Measurements from ENCODE around the gene USP40. TPM values are rescaled to one million over a fixed set of nuclear protein-coding genes. Genes with fewer than 3 reads are reported as not detected.

The USP40 gene
- total and polyA plus RNA-seq, 9 of the 15 experiments (the other 6 are each of a cell fraction or from before 2014, with no cell fraction given) = 5.5 to 15.0 (median 9.3) TPM

DNA sequence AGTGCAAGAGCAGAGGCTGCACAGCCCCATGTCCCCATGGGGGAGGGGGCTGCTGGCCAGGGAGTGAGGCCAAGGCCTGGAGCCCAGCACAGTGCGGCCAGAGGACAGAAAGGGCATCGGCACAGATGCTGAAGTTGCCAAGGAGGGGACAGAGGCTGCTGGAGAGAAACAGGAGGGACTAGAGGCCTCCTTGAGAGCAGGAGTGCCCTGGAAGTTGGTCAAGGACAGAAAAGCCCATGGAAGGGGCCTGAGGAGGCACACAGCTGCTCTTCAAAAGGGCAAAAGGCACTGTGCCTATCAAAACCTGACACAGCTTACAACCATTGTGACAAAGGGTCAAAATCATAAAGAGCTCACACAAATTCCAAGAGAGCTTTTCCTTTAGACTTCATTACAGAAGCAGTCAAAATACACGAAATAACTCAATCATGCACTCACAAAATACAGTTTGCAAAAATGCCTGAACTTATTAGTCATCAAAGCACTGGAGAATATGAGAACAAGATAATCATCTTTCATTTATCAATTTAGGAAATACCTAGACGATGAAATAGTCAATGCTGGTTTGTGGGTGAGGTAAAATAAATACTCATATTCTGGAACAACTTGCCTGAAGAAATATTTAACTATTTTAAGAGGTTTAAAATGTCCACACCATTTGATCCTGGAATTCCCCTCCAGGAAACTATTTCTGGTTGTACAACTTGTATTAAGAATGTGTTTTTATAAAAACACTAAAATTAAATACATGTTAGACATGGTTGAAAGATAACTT is 79.6 kb downstream of the USP40 start (continued):
- TF ChIP-seq SUPT5H (IDR thresholded peaks at IDR 0.05) = no peak
- no peak for TF ChIP-seq ZNF232 (CRISPR knock-in tag; IDR thresholded peaks at IDR 0.05)
- TF ChIP-seq MLX (CRISPR knock-in tag; conservative IDR thresholded peaks at IDR 0.05) = no peak
- TF ChIP-seq CREB3 (tag; conservative IDR thresholded peaks at IDR 0.05; ENCODE audit: low read depth) = no peak
- no peak for TF ChIP-seq PRDM10 (IDR thresholded peaks at IDR 0.05; ENCODE audit: partially characterized antibody)
- no peak for TF ChIP-seq NR1H2 (CRISPR knock-in tag; IDR thresholded peaks at IDR 0.05)
- TF ChIP-seq SMAD1 (IDR thresholded peaks at IDR 0.05; ENCODE audit: low read depth, low read length, partially characterized antibody) = no peak
